Lung (tissue), 12 donors: Measurements from ENCODE around the gene H3-3A. TPM values are rescaled to one million over a fixed set of nuclear protein-coding genes. Genes with fewer than 3 reads are reported as not detected.
"Not testable (repeated sequence)": the region's sequence is repeated elsewhere in the genome, so short reads cannot be mapped to it uniquely, and the experiment has no call there.

Experiments used
- ATAC-seq: fragments of 200-7000 bp; cut with Tn5 transposase; one replicate; pipeline ENCODE4 v1.9.1; 2020; ENCODE audit warnings: moderate number of reproducible peaks; ENCODE audit not compliant: insufficient read depth, low FRiP score
- DNase-seq, 3 donors: peaks; one replicate each; pipeline ENCODE4 v3.0.0-alpha.2; 2013 to 2017
- H3K27ac ChIP-seq, 2 donors: one replicate each; pipeline ENCODE4 v1.5.1; 2013; ENCODE audit warnings: mild to moderate bottlenecking in 2 of 2, moderate library complexity in 2 of 2, control low read depth in 1 of 2, inconsistent platforms in 1 of 2, low read depth in 1 of 2, low read length in 1 of 2
- H3K27me3 ChIP-seq, 3 donors: one replicate each; pipeline ENCODE4 v1.5.1; 2013; ENCODE audit warnings: low read length in 2 of 3; ENCODE audit not compliant: control insufficient read depth in 3 of 3, insufficient read depth in 3 of 3
- H3K36me3 ChIP-seq, 4 donors: one replicate each; pipeline ENCODE4 v1.5.1; 2013; ENCODE audit warnings: low read length in 4 of 4, mild to moderate bottlenecking in 1 of 4, moderate library complexity in 1 of 4; ENCODE audit not compliant: control insufficient read depth in 4 of 4, insufficient read depth in 4 of 4
- H3K4me1 ChIP-seq, 5 donors: one replicate each; pipeline ENCODE4 v1.5.1; 2013; ENCODE audit warnings: low read length in 5 of 5, mild to moderate bottlenecking in 2 of 5, moderate library complexity in 1 of 5; ENCODE audit not compliant: control insufficient read depth in 5 of 5, insufficient read depth in 5 of 5
- H3K4me3 ChIP-seq: one replicate; pipeline ENCODE4 v1.5.1; 2013; ENCODE audit warnings: mild to moderate bottlenecking, control low read depth, moderate library complexity
- H3K9ac ChIP-seq, 2 donors: one replicate each; pipeline ENCODE4 v1.5.1; 2013; ENCODE audit warnings: low read length in 2 of 2, control low read depth in 1 of 2; ENCODE audit not compliant: insufficient read depth in 1 of 2
- H3K9me3 ChIP-seq, 4 donors: one replicate each; pipeline ENCODE4 v1.5.1; 2013; ENCODE audit warnings: low read length in 3 of 4, mild to moderate bottlenecking in 1 of 4, moderate library complexity in 1 of 4; ENCODE audit not compliant: control insufficient read depth in 4 of 4, insufficient read depth in 3 of 4
- CTCF ChIP-seq: IDR thresholded peaks from 2 replicates; pipeline ENCODE4 v1.5.1; 2012; ENCODE audit warnings: mild to moderate bottlenecking; ENCODE audit errors: control extremely low read depth, extremely low read depth
- WGBS, 2 donors: extraction: QIAGEN DNeasy Blood & Tissue Kit; methylation state at CpG; one replicate each; pipeline ENCODE4 v1.1.7; 2013; 5-methylcytosine and 5-hydroxymethylcytosine counted together
- polyA plus RNA-seq, 2 donors: library from polyadenylated mRNA; stranded (reverse); fragments of 200-250 nt; gene quantifications; one replicate each; pipeline ENCODE4 v1.2.1, GENCODE V29; 2013
- total RNA-seq, 2 donors: library from RNA; depleted of rRNA in 1 of 2; stranded (reverse); fragments of >200 nt in 1 of 2; gene quantifications; one replicate each; pipeline ENCODE4 v1.2.1, GENCODE V29; 2014 to 2021
- donor health status: control.
- donor health status: control.
- donor health status: Bipolar disorder and iron deficiency.
- donor health status: healthy.
- donor health status: DM: yes; HTN: yes; CAD: no.

Gene H3-3A
- total and polyA plus RNA-seq, 4 donors, result 404 to 1,014 (median 655) TPM

GRCh38 chr1:226085675-226086285 is 23.3 kb downstream of the H3-3A start:
- DNase-seq, result no peak
- H3K9ac ChIP-seq, result no peak overlapping the region
- H3K4me1 ChIP-seq, result peaks cover 0 to 3% (median 0%) of the 10 kb centered on the region in 5 donors
- ATAC-seq, result no peak
- no peak overlapping the region for H3K4me3 ChIP-seq
- no peaks in the 10 kb centered on the region for H3K36me3 ChIP-seq
- WGBS, 2 donors, result 74 to 84% methylated on average over 5 of the region's 5 CpGs
- no peaks in the 10 kb centered on the region for H3K27me3 ChIP-seq
- H3K9me3 ChIP-seq, result no peaks in the 10 kb centered on the region
- no peak for TF ChIP-seq CTCF
- H3K27ac ChIP-seq, result no peak overlapping the region

- whole genome bisulfite sequencing, 2 donors, result 91 to 96% methylated on average over 17 of the region's 17 CpGs
- no peak overlapping the region for H3K9ac ChIP-seq
Measured at GRCh38 chr1:226086776-226087175, 24.3 kb downstream of the H3-3A start.

GRCh38 chr1:226091461-226091860 is 28.9 kb downstream of the H3-3A start:
- ATAC-seq (no peak), DNase-seq (no peak)
- Histone ChIP-seq H3K27ac (no peak overlapping the region), H3K27me3 (no peaks in the 10 kb centered on the region), H3K4me3 (no peak overlapping the region), H3K36me3 (no peaks in the 10 kb centered on the region), H3K4me1 (peaks cover 0 to 4% (median 0%) of the 10 kb centered on the region in 5 donors), H3K9ac (no peak overlapping the region), H3K9me3 (no peaks in the 10 kb centered on the region)
- WGBS, 2 donors, result 81 to 86% methylated on average over 1 of the region's 1 CpG
- no peak for TF ChIP-seq CTCF

More at GRCh38 chr1:226086776-226087175, 24.3 kb downstream of the H3-3A start:
- no peaks in the 10 kb centered on the region for H3K27me3 ChIP-seq
- no peaks in the 10 kb centered on the region for H3K36me3 ChIP-seq
- no peak for DNase-seq
- TF ChIP-seq CTCF, result no peak
- H3K4me1 ChIP-seq, result peaks cover 0 to 3% (median 0%) of the 10 kb centered on the region in 5 donors
- H3K27ac ChIP-seq, result no peak overlapping the region
- ATAC-seq, result no peak
- no peak overlapping the region for H3K4me3 ChIP-seq
- H3K9me3 ChIP-seq, result no peaks in the 10 kb centered on the region

- not testable (repeated sequence) for H3K9ac ChIP-seq, ATAC-seq, H3K4me3 ChIP-seq, H3K9me3 ChIP-seq, H3K27me3 ChIP-seq, H3K27ac ChIP-seq, H3K4me1 ChIP-seq, DNase-seq, H3K36me3 ChIP-seq
- WGBS, 2 donors, result 85 to 88% methylated on average over 10 of the region's 10 CpGs
Measured at GRCh38 chr1:226092048-226092820, 29.7 kb downstream of the H3-3A start.
